ENCODE measurements around the gene GPR26. TPM values are rescaled to one million over a fixed set of nuclear protein-coding genes. Genes with fewer than 3 reads are reported as not detected.

GPR26 gene
- total RNA-seq = not detected
- long read RNA-seq = 0 reads

- no peaks in the 10 kb centered on the region for H3K9me3 ChIP-seq
- ATAC-seq (no peak), DNase-seq (no peak)
- intact Hi-C loops (cut with DNase I) = no loop called here
- no peaks in the 10 kb centered on the region for H3K4me1 ChIP-seq
- no peak within 1 kb of the TSS for H3K27ac ChIP-seq
- no peak within 1 kb of the TSS for H3K4me3 ChIP-seq
- WGBS (ENCODE audit: insufficient coverage, low coverage, low lambda C conversion rate, missing lambda C conversion rate) = 66% methylated on average over 20 of the region's 101 CpGs
- no peaks in the 10 kb centered on the region for H3K27me3 ChIP-seq
- TF ChIP-seq CTCF (IDR thresholded peaks at IDR 0.05) = no peak
- TF ChIP-seq POLR2A (IDR thresholded peaks at IDR 0.05) = no peak
- no peaks in the 10 kb centered on the region for H3K36me3 ChIP-seq
Observed at GRCh38 chr10:123666318-123667236, at the start of gene GPR26. Gene GPR26 (plus strand): TSS chr10:123666355. CDS start chr10:123666408, 53 bp downstream.

- ATAC-seq (no peak), DNase-seq (no peak)
- intact Hi-C loops (cut with DNase I) = no loop called here
- Histone ChIP-seq H3K27ac (no peak overlapping the region), H3K36me3 (no peaks in the 10 kb centered on the region), H3K4me3 (no peak overlapping the region), H3K9me3 (no peaks in the 10 kb centered on the region), H3K4me1 (no peaks in the 10 kb centered on the region), H3K27me3 (no peaks in the 10 kb centered on the region)
- TF ChIP-seq POLR2A (IDR thresholded peaks at IDR 0.05) (no peak), CTCF (IDR thresholded peaks at IDR 0.05) (no peak)
Observed at GRCh38 chr10:123618224-123618623, 47.9 kb upstream of the GPR26 start.

- H3K27me3 ChIP-seq = no peaks in the 10 kb centered on the region
- no peaks in the 10 kb centered on the region for H3K36me3 ChIP-seq
- WGBS (ENCODE audit: insufficient coverage, low coverage, low lambda C conversion rate, missing lambda C conversion rate) = 50% methylated on average over 5 of the region's 8 CpGs
- no peak for TF ChIP-seq POLR2A (IDR thresholded peaks at IDR 0.05)
- ATAC-seq (no peak), DNase-seq (no peak)
- no peak overlapping the region for H3K27ac ChIP-seq
- intact Hi-C loops (cut with DNase I) = no loop called here
- no peaks in the 10 kb centered on the region for H3K9me3 ChIP-seq
- H3K4me1 ChIP-seq = no peaks in the 10 kb centered on the region
- no peak overlapping the region for H3K4me3 ChIP-seq
Observed at GRCh38 chr10:123619067-123619855, 46.9 kb upstream of the GPR26 start.

- Histone ChIP-seq H3K9me3 (no peaks in the 10 kb centered on the region), H3K4me3 (no peak overlapping the region), H3K27ac (no peak overlapping the region), H3K27me3 (no peaks in the 10 kb centered on the region), H3K4me1 (no peaks in the 10 kb centered on the region), H3K36me3 (no peaks in the 10 kb centered on the region)
- ATAC-seq (no peak), DNase-seq (no peak)
- 50% methylated on average over 9 of the region's 9 CpGs for WGBS (ENCODE audit: insufficient coverage, low coverage, low lambda C conversion rate, missing lambda C conversion rate)
- intact Hi-C loops (cut with DNase I) = no loop called here
- TF ChIP-seq POLR2A (IDR thresholded peaks at IDR 0.05) (no peak), CTCF (IDR thresholded peaks at IDR 0.05) (no peak)
Observed at GRCh38 chr10:123620621-123621020, 45.5 kb upstream of the GPR26 start.

- no peaks in the 10 kb centered on the region for H3K4me1 ChIP-seq
- ATAC-seq = no peak
- H3K4me3 ChIP-seq = no peak overlapping the region
- WGBS (ENCODE audit: insufficient coverage, low coverage, low lambda C conversion rate, missing lambda C conversion rate) = 48% methylated on average over 2 of the region's 2 CpGs
- no peaks in the 10 kb centered on the region for H3K27me3 ChIP-seq
- no peaks in the 10 kb centered on the region for H3K9me3 ChIP-seq
- intact Hi-C loops (cut with DNase I) = no loop called here
- no peak overlapping the region for H3K27ac ChIP-seq
- no peaks in the 10 kb centered on the region for H3K36me3 ChIP-seq
- no peak for DNase-seq
- TF ChIP-seq POLR2A (IDR thresholded peaks at IDR 0.05) (no peak), CTCF (IDR thresholded peaks at IDR 0.05) (no peak)
Observed at GRCh38 chr10:123621492-123621891, 44.7 kb upstream of the GPR26 start.
